Left lung (tissue), 10 donors: ENCODE results near the gene OR6M1. TPM values are rescaled to one million over a fixed set of nuclear protein-coding genes. Genes with fewer than 3 reads are reported as not detected.

Experiments used
- ATAC-seq: fragments of 200-7000 bp; cut with Tn5 transposase; one replicate; pipeline ENCODE4 v1.9.1; 2020; ENCODE audit warnings: moderate library complexity
- DNase-seq, 4 donors: peaks; one replicate each; pipeline ENCODE4 v3.0.0-alpha.2; 2013 to 2020
- H3K27ac ChIP-seq, 2 donors: fragments of 200-600 bp; sonication (generic) in 1 of 2; one replicate each; pipeline versions ENCODE4 v1.5.0 to v1.8.0; 2020 to 2021
- H3K27me3 ChIP-seq, 2 donors: fragments of 200-600 bp; sonication (generic) in 1 of 2; one replicate each; pipeline versions ENCODE4 v1.5.0 to v1.8.0; 2020 to 2021
- H3K36me3 ChIP-seq, 2 donors: fragments of 200-600 bp; sonication (generic) in 1 of 2; one replicate each; pipeline versions ENCODE4 v1.5.0 to v1.8.0; 2020 to 2021
- H3K4me1 ChIP-seq, 2 donors: fragments of 200-600 bp; one replicate each; pipeline ENCODE4 v1.8.0; 2021
- H3K4me3 ChIP-seq, 2 donors: fragments of 200-600 bp; sonication (generic) in 1 of 2; one replicate each; pipeline versions ENCODE4 v1.5.0 to v1.8.0; 2020 to 2021; ENCODE audit warnings: mild to moderate bottlenecking in 1 of 2
- H3K9me3 ChIP-seq, 2 donors: fragments of 200-600 bp; sonication (generic) in 1 of 2; one replicate each; pipeline versions ENCODE4 v1.5.0 to v1.8.0; 2020 to 2021
- intact Hi-C, 2 donors: fragments of 100-400 bp; cut with DNase I; formaldehyde crosslinking; loops; one replicate each; pipeline versions ENCODE4 v1.11.2 to v1.14.2; 2022
- polyA plus RNA-seq, 6 donors: library from polyadenylated mRNA; unstranded; fragments of 120-200 nt; gene quantifications; one replicate each; pipeline ENCODE4 v1.2.1, GENCODE V29; 2013; ENCODE audit not compliant: insufficient read length in 6 of 6
- total RNA-seq, 2 donors: library from RNA; stranded (reverse); fragmentation: NEBNext Ultra II Directional; extraction: Animal tissue kit (Norgen Biotek cat#: 25700); gene quantifications; one replicate each; pipeline ENCODE4 v1.2.1, GENCODE V29; 2021
- TF ChIP-seq, protein P1 (sequence below), 2 donors: fragments of 200-600 bp; sonication (generic) in 1 of 2; IDR thresholded peaks; one replicate each; pipeline versions ENCODE4 v1.5.0 to v1.8.0; 2021; ENCODE audit warnings: antibody characterized with exemption in 2 of 2
- donor health status: DM: no; HTN: yes; CAD: no.
- donor health status: DM: no; HTN: no; CAD: no.

OR6M1 gene
- total and polyA plus RNA-seq, 8 donors, result not detected

DNA sequence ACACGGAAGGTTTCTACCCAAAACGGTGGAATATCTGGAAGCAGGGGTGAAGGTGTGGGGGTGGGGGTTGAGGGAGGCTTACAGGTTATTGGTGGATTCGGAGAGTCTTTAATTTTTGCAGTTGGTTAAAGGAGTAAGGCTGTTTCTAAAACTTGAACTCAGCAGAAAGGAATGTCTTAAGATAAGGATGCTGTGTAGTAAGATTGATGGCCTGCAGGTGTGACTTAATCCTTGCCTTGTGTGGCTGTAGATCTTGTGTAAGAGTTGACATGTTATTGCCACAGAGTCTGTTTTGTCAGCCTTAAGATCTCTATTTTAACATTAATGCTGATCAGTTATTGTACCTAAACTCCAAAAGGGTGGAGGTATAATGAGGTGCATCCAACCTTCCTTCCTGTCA is 16.4 kb upstream of the OR6M1 start:
- ATAC-seq, result peak; percentile 78

GRCh38 chr11:123822032-123822431 is 15.9 kb upstream of the OR6M1 start:
- no peaks in the 10 kb centered on the region for H3K27me3 ChIP-seq
- ATAC-seq, result peak; percentile 94
- no peaks in the 10 kb centered on the region for H3K9me3 ChIP-seq
- no peaks in the 10 kb centered on the region for H3K36me3 ChIP-seq
- TF ChIP-seq, protein P1, sequence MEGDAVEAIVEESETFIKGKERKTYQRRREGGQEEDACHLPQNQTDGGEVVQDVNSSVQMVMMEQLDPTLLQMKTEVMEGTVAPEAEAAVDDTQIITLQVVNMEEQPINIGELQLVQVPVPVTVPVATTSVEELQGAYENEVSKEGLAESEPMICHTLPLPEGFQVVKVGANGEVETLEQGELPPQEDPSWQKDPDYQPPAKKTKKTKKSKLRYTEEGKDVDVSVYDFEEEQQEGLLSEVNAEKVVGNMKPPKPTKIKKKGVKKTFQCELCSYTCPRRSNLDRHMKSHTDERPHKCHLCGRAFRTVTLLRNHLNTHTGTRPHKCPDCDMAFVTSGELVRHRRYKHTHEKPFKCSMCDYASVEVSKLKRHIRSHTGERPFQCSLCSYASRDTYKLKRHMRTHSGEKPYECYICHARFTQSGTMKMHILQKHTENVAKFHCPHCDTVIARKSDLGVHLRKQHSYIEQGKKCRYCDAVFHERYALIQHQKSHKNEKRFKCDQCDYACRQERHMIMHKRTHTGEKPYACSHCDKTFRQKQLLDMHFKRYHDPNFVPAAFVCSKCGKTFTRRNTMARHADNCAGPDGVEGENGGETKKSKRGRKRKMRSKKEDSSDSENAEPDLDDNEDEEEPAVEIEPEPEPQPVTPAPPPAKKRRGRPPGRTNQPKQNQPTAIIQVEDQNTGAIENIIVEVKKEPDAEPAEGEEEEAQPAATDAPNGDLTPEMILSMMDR (IDR thresholded peaks at IDR 0.05), result no peak
- peak in 1 of 4 donors; percentile 35 for DNase-seq
- peak overlapping the region in 1 of 2 donors; percentile 29 for H3K27ac ChIP-seq
- intact Hi-C loops, result no loop called here
- no peaks in the 10 kb centered on the region for H3K4me1 ChIP-seq
- no peak overlapping the region for H3K4me3 ChIP-seq

More for the DNA sequence above, 16.4 kb upstream of the OR6M1 start:
- Histone ChIP-seq H3K27me3 (no peaks in the 10 kb centered on the region), H3K4me3 (no peak overlapping the region), H3K9me3 (no peaks in the 10 kb centered on the region), H3K27ac (peak overlapping the region in 1 of 2 donors; percentile 29), H3K36me3 (no peaks in the 10 kb centered on the region), H3K4me1 (no peaks in the 10 kb centered on the region)
- TF ChIP-seq, protein P1 (IDR thresholded peaks at IDR 0.05), result no peak
- intact Hi-C loops, result no loop called here
- DNase-seq, result no peak

- no peak overlapping the region for H3K27ac ChIP-seq
- H3K36me3 ChIP-seq, result no peaks in the 10 kb centered on the region
- no peaks in the 10 kb centered on the region for H3K27me3 ChIP-seq
- no peaks in the 10 kb centered on the region for H3K9me3 ChIP-seq
- H3K4me3 ChIP-seq, result no peak overlapping the region
- TF ChIP-seq, protein P1 (IDR thresholded peaks at IDR 0.05), result no peak
- intact Hi-C loops, result no loop called here
- no peak for ATAC-seq
- no peaks in the 10 kb centered on the region for H3K4me1 ChIP-seq
- no peak for DNase-seq
Measured at GRCh38 chr11:123815122-123815521, 9.0 kb upstream of the OR6M1 start.

- Histone ChIP-seq H3K27me3 (no peaks in the 10 kb centered on the region), H3K27ac (no peak overlapping the region), H3K4me1 (no peaks in the 10 kb centered on the region), H3K9me3 (no peaks in the 10 kb centered on the region), H3K4me3 (no peak overlapping the region), H3K36me3 (no peaks in the 10 kb centered on the region)
- ATAC-seq (no peak), DNase-seq (no peak)
- TF ChIP-seq, protein P1 (IDR thresholded peaks at IDR 0.05), result no peak
- intact Hi-C loops, result no loop called here
Measured at GRCh38 chr11:123801765-123802164, 4.4 kb downstream of the OR6M1 start.

- TF ChIP-seq, protein P1 (IDR thresholded peaks at IDR 0.05), result no peak
- no peaks in the 10 kb centered on the region for H3K27me3 ChIP-seq
- ATAC-seq (no peak), DNase-seq (no peak)
- intact Hi-C loops, result no loop called here
- H3K9me3 ChIP-seq, result no peaks in the 10 kb centered on the region
- no peaks in the 10 kb centered on the region for H3K4me1 ChIP-seq
- H3K36me3 ChIP-seq, result no peaks in the 10 kb centered on the region
- H3K4me3 ChIP-seq, result no peak overlapping the region
- no peak overlapping the region for H3K27ac ChIP-seq
Measured at GRCh38 chr11:123800036-123800435, 6.1 kb downstream of the OR6M1 start.
